HCT116 (cell line): ENCODE results near the gene BLTP3B. TPM values are rescaled to one million over a fixed set of nuclear protein-coding genes. Genes with fewer than 3 reads are reported as not detected.

Experiments used
- ATAC-seq: fragments of 200-7000 bp; cut with Tn5 transposase; 2 replicates; pipeline ENCODE4 v1.9.1; 2020; ENCODE audit warnings: mild to moderate bottlenecking, moderate library complexity
- BruUV-seq: library from RNA; stranded (reverse); fragments of 400-500 nt; replicated peaks from 2 replicates; lab custom pipeline; 2021; lab: Mats Ljungman, UMichigan
- CTCF ChIA-PET: fragments of 300-600 bp; sonication (Branson Sonifier 250); formaldehyde crosslinking; loops from one replicate; lab custom pipeline; 2021; ENCODE audit warnings: antibody characterized with exemption; lab: Charles Lee
- POLR2A ChIA-PET: fragments of 300-600, 350-600 bp; sonication (Branson Sonifier 250); formaldehyde crosslinking; loops from one replicate; lab custom pipeline; 2021; ENCODE audit warnings: antibody characterized with exemption; lab: Charles Lee
- RAD21 ChIA-PET, 2 experiments: fragments of 300-600 bp; sonication (Branson Sonifier 250); formaldehyde crosslinking; loops; one replicate each; lab custom pipeline; 2023; ENCODE audit warnings: low total read pairs in 2 of 2; ENCODE audit not compliant: uncharacterized antibody in 2 of 2, unreplicated experiment in 2 of 2, low non-redundant PET in 1 of 2; lab: Charles Lee
- DNase-seq: peaks from one replicate; pipeline ENCODE4 v3.0.0-alpha.2; 2010; ENCODE audit warnings: low read depth, low spot score
- H2AFZ ChIP-seq: fragments of 200-600 bp; shearing (Covaris generic), sonication (generic); 2 replicates; pipeline ENCODE4 v1.6.1; 2017; ENCODE audit warnings: low read depth, mixed run types, mixed read lengths, antibody characterized with exemption, low read length; ENCODE audit not compliant: poor library complexity, severe bottlenecking
- H3K27ac ChIP-seq: 2 replicates; pipeline ENCODE4 v1.5.1; 2012; ENCODE audit warnings: low read depth, low read length
- H3K27me3 ChIP-seq: fragments of 200-600 bp; sonication (generic); 2 replicates; pipeline ENCODE4 v1.6.1; 2016; ENCODE audit warnings: mixed run types, low read length, mixed read lengths; ENCODE audit not compliant: insufficient read depth
- H3K36me3 ChIP-seq, 2 experiments: fragments of 200-500 bp in 1 of 2; fragments of 200-600 bp in 1 of 2; sonication (Bioruptor generic) in 1 of 2; sonication (generic) in 1 of 2; 2 replicates each; pipeline versions ENCODE4 v1.5.1 to v1.6.1; 2014 to 2016; ENCODE audit warnings: low read length in 2 of 2, inconsistent platforms in 1 of 2, mixed read lengths in 1 of 2, mixed run types in 1 of 2; ENCODE audit not compliant: insufficient read depth in 2 of 2, control insufficient read depth in 1 of 2
- H3K4me1 ChIP-seq, 2 experiments: fragments of 200-600 bp in 1 of 2; sonication (generic) in 1 of 2; 2 replicates each; pipeline versions ENCODE4 v1.5.1 to v1.6.1; 2012 to 2017; ENCODE audit warnings: low read length in 2 of 2, inconsistent platforms in 1 of 2, mild to moderate bottlenecking in 1 of 2, mixed read lengths in 1 of 2, mixed run types in 1 of 2, moderate library complexity in 1 of 2; ENCODE audit not compliant: insufficient read depth in 2 of 2, control insufficient read depth in 1 of 2
- H3K4me2 ChIP-seq: fragments of 200-600 bp; sonication (generic); 2 replicates; pipeline ENCODE4 v1.6.1; 2017; ENCODE audit warnings: mixed run types, low read length, mixed read lengths
- H3K4me3 ChIP-seq, 2 experiments: fragments of 200-600 bp in 1 of 2; sonication (generic) in 1 of 2; replicated peaks in 1 of 2; 2 replicates each; pipeline ENCODE4 v1.5.1; 2011 to 2016; ENCODE audit warnings: low read length in 2 of 2, control low read depth in 1 of 2, low read depth in 1 of 2, mild to moderate bottlenecking in 1 of 2, mixed read lengths in 1 of 2, mixed run types in 1 of 2
- H3K79me2 ChIP-seq: fragments of 200-600 bp; sonication (generic); 2 replicates; pipeline ENCODE4 v1.6.1; 2017; ENCODE audit warnings: mild to moderate bottlenecking, mixed run types, low read length, moderate library complexity, mixed read lengths; ENCODE audit not compliant: insufficient read depth
- H3K9ac ChIP-seq: fragments of 200-600 bp; sonication (generic); 2 replicates; pipeline ENCODE4 v1.6.1; 2016; ENCODE audit warnings: low read length, mixed read lengths
- H3K9me2 ChIP-seq: fragments of 200-600 bp; sonication (generic), shearing (Covaris generic); 2 replicates; pipeline ENCODE4 v1.6.1; 2017; ENCODE audit warnings: mixed run types, mild to moderate bottlenecking, moderate library complexity; ENCODE audit not compliant: insufficient read depth
- H3K9me3 ChIP-seq, 2 experiments: fragments of 200-500 bp in 1 of 2; fragments of 200-600 bp in 1 of 2; sonication (Bioruptor generic) in 1 of 2; sonication (generic) in 1 of 2; 2 replicates each; pipeline ENCODE4 v1.6.1; 2014 to 2017; ENCODE audit warnings: low read length in 2 of 2, mixed read lengths in 2 of 2, inconsistent platforms in 1 of 2, low read depth in 1 of 2, mild to moderate bottlenecking in 1 of 2, mixed run types in 1 of 2, moderate library complexity in 1 of 2; ENCODE audit not compliant: control insufficient read depth in 1 of 2, insufficient read depth in 1 of 2
- H4K20me1 ChIP-seq: fragments of 200-600 bp; sonication (generic), shearing (Covaris generic); 2 replicates; pipeline ENCODE4 v1.6.1; 2017; ENCODE audit warnings: mixed run types, mild to moderate bottlenecking, moderate library complexity; ENCODE audit not compliant: insufficient read depth
- CEBPB ChIP-seq: IDR thresholded peaks from 2 replicates; pipeline ENCODE4 v1.6.1; 2012; ENCODE audit warnings: low read depth
- CTCF ChIP-seq, 3 experiments: fragments of 200-600 bp in 1 of 3; sonication (generic) in 1 of 3; IDR thresholded peaks in 2 of 3; conservative IDR thresholded peaks in 1 of 3; 2 replicates each; pipeline ENCODE4 v1.5.1; 2012 to 2017; ENCODE audit warnings: low read depth in 2 of 3, low read length in 2 of 3, antibody characterized with exemption in 1 of 3, borderline replicate concordance in 1 of 3, control low read depth in 1 of 3, mild to moderate bottlenecking in 1 of 3, mixed read lengths in 1 of 3, mixed run types in 1 of 3, moderate library complexity in 1 of 3; ENCODE audit not compliant: insufficient read depth in 1 of 3
- EGR1 ChIP-seq: IDR thresholded peaks from 2 replicates; pipeline ENCODE4 v1.6.1; 2012; ENCODE audit warnings: low read depth
- JUND ChIP-seq: IDR thresholded peaks from 2 replicates; pipeline ENCODE4 v1.6.1; 2012
- MAX ChIP-seq: IDR thresholded peaks from 2 replicates; pipeline ENCODE4 v1.6.1; 2012
- RAD21 ChIP-seq: IDR thresholded peaks from 2 replicates; pipeline ENCODE4 v1.6.1; 2012; ENCODE audit warnings: low read depth, mild to moderate bottlenecking
- REST ChIP-seq: IDR thresholded peaks from 2 replicates; pipeline ENCODE4 v1.6.1; 2012; ENCODE audit warnings: low read depth
- SP1 ChIP-seq: IDR thresholded peaks from 2 replicates; pipeline ENCODE4 v1.6.1; 2012; ENCODE audit warnings: low read depth
- YY1 ChIP-seq: IDR thresholded peaks from 2 replicates; pipeline ENCODE4 v1.6.1; 2011; ENCODE audit warnings: low read length, low read depth, moderate library complexity, mild to moderate bottlenecking; ENCODE audit not compliant: insufficient replicate concordance; ENCODE audit errors: extremely low read depth
- ZNF274 ChIP-seq: fragments of 200-500 bp; sonication (Bioruptor generic); IDR thresholded peaks from 2 replicates; pipeline ENCODE4 v1.6.1; 2014; ENCODE audit warnings: mild to moderate bottlenecking, low read depth, low read length, inconsistent platforms
- intact Hi-C: fragments of 100-400 bp; cut with micrococcal nuclease; formaldehyde crosslinking; loops from 2 replicates; pipeline ENCODE4 v1.10.0; 2022
- total RNA-seq: library from RNA; stranded (reverse); gene quantifications from one replicate; pipeline ENCODE4 v1.2.1, GENCODE V29; 2021; ENCODE audit not compliant: unreplicated experiment
- TF ChIP-seq, protein P1 (sequence below): IDR thresholded peaks from 2 replicates; pipeline ENCODE4 v1.6.1; 2011; ENCODE audit warnings: mild to moderate bottlenecking, low read length, moderate library complexity; ENCODE audit not compliant: insufficient replicate concordance; ENCODE audit errors: extremely low read depth

BLTP3B gene
- total RNA-seq, 1 experiment from 2014 or later, result 24.5 TPM

DNA sequence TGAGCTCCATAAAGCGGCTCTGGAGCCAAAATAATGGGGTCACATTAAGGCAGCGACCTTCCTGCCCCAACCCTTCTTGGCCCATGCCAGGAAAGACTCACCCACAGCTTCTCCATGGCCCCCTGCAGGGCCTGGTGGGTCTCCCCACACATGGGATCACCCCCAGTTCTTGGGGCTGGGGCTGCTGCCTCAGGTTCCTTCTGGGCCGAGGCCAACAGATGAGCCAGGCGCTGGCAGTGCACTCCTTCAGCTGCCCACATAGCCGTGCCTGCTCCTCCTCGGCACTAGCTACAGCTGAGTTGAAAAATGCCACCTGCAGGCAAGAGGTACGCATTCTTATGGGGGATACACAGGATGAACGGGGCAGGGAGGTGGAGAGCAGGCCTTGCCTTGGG is 14.8 kb upstream of the BLTP3B start:
- Histone ChIP-seq H3K36me3 (no peaks in the 10 kb centered on the region), H3K79me2 (no peaks in the 10 kb centered on the region), H3K4me3 (no peak overlapping the region), H3K27ac (no peak overlapping the region), H4K20me1 (no peaks in the 10 kb centered on the region), H2AFZ (no peak overlapping the region), H3K4me1 (no peaks in the 10 kb centered on the region), H3K9me2 (no peaks in the 10 kb centered on the region), H3K9ac (no peak overlapping the region), H3K4me2 (no peak overlapping the region), H3K9me3 (no peaks in the 10 kb centered on the region), H3K27me3 (no peaks in the 10 kb centered on the region)
- ChIA-PET RAD21 (no interaction called here), POLR2A (no interaction called here), CTCF (no interaction called here)
- intact Hi-C loops, result no loop called here
- DNase-seq (no peak), ATAC-seq (no peak)
- BruUV-seq, result no TSS peak
- no peak for TF ChIP-seq JUND
- no peak for TF ChIP-seq CEBPB
- no peak for TF ChIP-seq EGR1
- TF ChIP-seq YY1, result no peak
- TF ChIP-seq SP1, result no peak
- TF ChIP-seq MAX, result no peak
- no peak for TF ChIP-seq RAD21
- TF ChIP-seq ZNF274, result no peak
- no peak for TF ChIP-seq CTCF (IDR thresholded peaks at IDR 0.05 in 2 of 3, conservative IDR thresholded peaks at IDR 0.05 in 1 of 3; ENCODE audit: borderline replicate concordance in 1 of 3, insufficient read depth in 1 of 3, low read depth in 2 of 3, low read length in 2 of 3)
- TF ChIP-seq REST, result no peak
- TF ChIP-seq, protein P1, sequence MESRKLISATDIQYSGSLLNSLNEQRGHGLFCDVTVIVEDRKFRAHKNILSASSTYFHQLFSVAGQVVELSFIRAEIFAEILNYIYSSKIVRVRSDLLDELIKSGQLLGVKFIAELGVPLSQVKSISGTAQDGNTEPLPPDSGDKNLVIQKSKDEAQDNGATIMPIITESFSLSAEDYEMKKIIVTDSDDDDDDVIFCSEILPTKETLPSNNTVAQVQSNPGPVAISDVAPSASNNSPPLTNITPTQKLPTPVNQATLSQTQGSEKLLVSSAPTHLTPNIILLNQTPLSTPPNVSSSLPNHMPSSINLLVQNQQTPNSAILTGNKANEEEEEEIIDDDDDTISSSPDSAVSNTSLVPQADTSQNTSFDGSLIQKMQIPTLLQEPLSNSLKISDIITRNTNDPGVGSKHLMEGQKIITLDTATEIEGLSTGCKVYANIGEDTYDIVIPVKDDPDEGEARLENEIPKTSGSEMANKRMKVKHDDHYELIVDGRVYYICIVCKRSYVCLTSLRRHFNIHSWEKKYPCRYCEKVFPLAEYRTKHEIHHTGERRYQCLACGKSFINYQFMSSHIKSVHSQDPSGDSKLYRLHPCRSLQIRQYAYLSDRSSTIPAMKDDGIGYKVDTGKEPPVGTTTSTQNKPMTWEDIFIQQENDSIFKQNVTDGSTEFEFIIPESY, result no peak
